Astrocyte (in vitro differentiated cells and primary cell): ENCODE results near the gene GNA15. TPM values are rescaled to one million over a fixed set of nuclear protein-coding genes. Genes with fewer than 3 reads are reported as not detected.
"Not testable (repeated sequence)": the region's sequence is repeated elsewhere in the genome, so short reads cannot be mapped to it uniquely, and the experiment has no call there.

ENCODE experiments used
- DNase-seq: peaks from one replicate; pipeline ENCODE4 v3.0.0-alpha.2; 2010; ENCODE audit warnings: low read depth
- FAIRE-seq: peaks from 2 replicates; lab custom pipeline; 2011; peaks lifted over from hg19 to GRCh38; lab: Jason Lieb, UNC
- H2AFZ ChIP-seq: 2 replicates; pipeline ENCODE4 v1.6.0; 2012; ENCODE audit warnings: low read depth, low read length, inconsistent platforms
- H3K27ac ChIP-seq: 2 replicates; pipeline ENCODE4 v1.5.1; 2011; ENCODE audit warnings: low read depth, low read length, inconsistent platforms
- H3K27me3 ChIP-seq: 2 replicates; pipeline ENCODE4 v1.6.0; 2011; ENCODE audit warnings: low read length, inconsistent platforms; ENCODE audit not compliant: insufficient read depth
- H3K36me3 ChIP-seq: 2 replicates; pipeline ENCODE4 v1.5.1; 2011; ENCODE audit warnings: low read length, inconsistent platforms; ENCODE audit not compliant: insufficient read depth
- H3K4me1 ChIP-seq: 2 replicates; pipeline ENCODE4 v1.5.1; 2011; ENCODE audit warnings: low read length, inconsistent platforms; ENCODE audit not compliant: insufficient read depth
- H3K4me2 ChIP-seq: 2 replicates; pipeline ENCODE4 v1.6.0; 2012; ENCODE audit warnings: low read length, inconsistent platforms
- H3K4me3 ChIP-seq: 2 replicates; pipeline ENCODE4 v1.5.1; 2011; ENCODE audit warnings: low read depth, mild to moderate bottlenecking, low read length, inconsistent platforms; ENCODE audit not compliant: insufficient read depth
- H3K79me2 ChIP-seq: 2 replicates; pipeline ENCODE4 v1.6.0; 2012; ENCODE audit warnings: mild to moderate bottlenecking, low read length, inconsistent platforms; ENCODE audit not compliant: insufficient read depth
- H3K9ac ChIP-seq: 2 replicates; pipeline ENCODE4 v1.6.0; 2012; ENCODE audit warnings: mild to moderate bottlenecking, low read length, inconsistent platforms
- H3K9me3 ChIP-seq: 2 replicates; pipeline ENCODE4 v1.5.1; 2012; ENCODE audit warnings: low read depth, mild to moderate bottlenecking, low read length, inconsistent platforms; ENCODE audit not compliant: insufficient read depth
- H4K20me1 ChIP-seq: 2 replicates; pipeline ENCODE4 v1.6.0; 2012; ENCODE audit warnings: low read length, inconsistent platforms; ENCODE audit not compliant: insufficient read depth
- H3K27ac Mint-ChIP-seq: one replicate; pipeline ENCODE4 v1.8.0; 2021; ENCODE audit warnings: mild to moderate bottlenecking, mixed read lengths; ENCODE audit not compliant: unreplicated experiment
- H3K27me3 Mint-ChIP-seq: one replicate; pipeline ENCODE4 v1.8.0; 2021; ENCODE audit warnings: low read depth, mixed read lengths; ENCODE audit not compliant: unreplicated experiment
- H3K36me3 Mint-ChIP-seq: one replicate; pipeline ENCODE4 v1.8.0; 2021; ENCODE audit warnings: low read depth, mixed read lengths; ENCODE audit not compliant: unreplicated experiment
- H3K4me1 Mint-ChIP-seq: one replicate; pipeline ENCODE4 v1.8.0; 2021; ENCODE audit warnings: low read depth, mixed read lengths; ENCODE audit not compliant: unreplicated experiment
- H3K4me3 Mint-ChIP-seq: one replicate; pipeline ENCODE4 v1.8.0; 2021; ENCODE audit warnings: mild to moderate bottlenecking, moderate library complexity, mixed read lengths; ENCODE audit not compliant: unreplicated experiment
- H3K9me3 Mint-ChIP-seq: one replicate; pipeline ENCODE4 v1.8.0; 2021; ENCODE audit warnings: mild to moderate bottlenecking, mixed read lengths; ENCODE audit not compliant: unreplicated experiment
- CTCF ChIP-seq: IDR thresholded peaks from 2 replicates; pipeline ENCODE4 v1.5.1; 2011; ENCODE audit warnings: low read depth, mild to moderate bottlenecking, inconsistent platforms, low read length, moderate library complexity; ENCODE audit not compliant: insufficient read depth
- EZH2 ChIP-seq: IDR thresholded peaks from 2 replicates; pipeline ENCODE4 v1.6.1; 2012; ENCODE audit warnings: mild to moderate bottlenecking, low read length, inconsistent platforms; ENCODE audit not compliant: insufficient read depth
- total RNA-seq: library from RNA; stranded (reverse); gene quantifications from 2 replicates; pipeline ENCODE4 v1.2.1, GENCODE V29; 2021

The GNA15 gene
- total RNA-seq, 1 donor from 2014 or later = not detected

DNA sequence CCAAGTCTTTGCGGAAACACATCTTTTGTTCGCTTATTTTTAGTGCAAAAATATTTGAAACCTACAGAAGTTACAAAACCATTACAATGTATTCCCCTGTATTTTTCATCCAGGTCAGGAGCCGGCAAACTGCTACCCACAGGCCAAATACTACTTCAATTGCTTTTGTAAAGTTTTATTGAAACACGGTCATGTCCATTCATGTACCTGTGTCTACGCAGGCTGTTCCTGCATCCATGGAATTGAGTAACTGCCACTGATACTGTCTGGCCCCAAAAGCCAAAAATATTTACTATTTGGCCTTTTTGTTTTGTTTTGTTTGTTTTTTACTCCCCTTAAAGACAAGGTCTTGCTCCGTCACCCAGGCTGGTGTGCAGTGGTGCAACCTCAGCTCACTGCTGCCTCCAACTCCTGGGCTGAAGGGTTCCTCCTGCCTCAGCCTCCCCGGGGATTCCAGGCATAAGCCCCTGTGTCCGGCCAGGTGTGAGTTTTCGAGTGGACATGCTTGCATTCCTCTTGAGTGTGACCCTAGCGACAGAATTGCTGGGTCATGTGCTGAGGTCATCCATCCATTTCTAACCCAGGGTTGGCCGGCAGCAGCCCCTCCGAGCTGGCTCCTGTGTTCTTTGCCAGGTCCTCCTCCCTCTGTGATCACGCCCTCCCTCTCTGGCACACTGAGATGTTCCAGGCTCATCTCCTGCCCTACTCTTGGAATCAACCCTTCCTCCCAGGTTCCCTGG is 31.9 kb downstream of the GNA15 start:
- H3K79me2 ChIP-seq = no peaks in the 10 kb centered on the region
- Mint-ChIP-seq H3K36me3 (no peaks in the 10 kb centered on the region), H3K27ac (no peak overlapping the region), H3K4me3 (no peak overlapping the region), H3K4me1 (no peaks in the 10 kb centered on the region), H3K27me3 (peaks cover 37% of the 10 kb centered on the region), H3K9me3 (no peaks in the 10 kb centered on the region)
- H3K4me2 ChIP-seq = no peak overlapping the region
- H3K36me3 ChIP-seq = no peaks in the 10 kb centered on the region
- TF ChIP-seq CTCF = no peak
- TF ChIP-seq EZH2 = no peak
- no peak overlapping the region for H3K27ac ChIP-seq
- no peak for FAIRE-seq
- no peaks in the 10 kb centered on the region for H4K20me1 ChIP-seq
- DNase-seq = no peak
- H3K9ac ChIP-seq = no peak overlapping the region
- H2AFZ ChIP-seq = no peak overlapping the region
- no peaks in the 10 kb centered on the region for H3K27me3 ChIP-seq
- no peak overlapping the region for H3K4me3 ChIP-seq
- no peaks in the 10 kb centered on the region for H3K9me3 ChIP-seq
- H3K4me1 ChIP-seq = no peaks in the 10 kb centered on the region

DNA sequence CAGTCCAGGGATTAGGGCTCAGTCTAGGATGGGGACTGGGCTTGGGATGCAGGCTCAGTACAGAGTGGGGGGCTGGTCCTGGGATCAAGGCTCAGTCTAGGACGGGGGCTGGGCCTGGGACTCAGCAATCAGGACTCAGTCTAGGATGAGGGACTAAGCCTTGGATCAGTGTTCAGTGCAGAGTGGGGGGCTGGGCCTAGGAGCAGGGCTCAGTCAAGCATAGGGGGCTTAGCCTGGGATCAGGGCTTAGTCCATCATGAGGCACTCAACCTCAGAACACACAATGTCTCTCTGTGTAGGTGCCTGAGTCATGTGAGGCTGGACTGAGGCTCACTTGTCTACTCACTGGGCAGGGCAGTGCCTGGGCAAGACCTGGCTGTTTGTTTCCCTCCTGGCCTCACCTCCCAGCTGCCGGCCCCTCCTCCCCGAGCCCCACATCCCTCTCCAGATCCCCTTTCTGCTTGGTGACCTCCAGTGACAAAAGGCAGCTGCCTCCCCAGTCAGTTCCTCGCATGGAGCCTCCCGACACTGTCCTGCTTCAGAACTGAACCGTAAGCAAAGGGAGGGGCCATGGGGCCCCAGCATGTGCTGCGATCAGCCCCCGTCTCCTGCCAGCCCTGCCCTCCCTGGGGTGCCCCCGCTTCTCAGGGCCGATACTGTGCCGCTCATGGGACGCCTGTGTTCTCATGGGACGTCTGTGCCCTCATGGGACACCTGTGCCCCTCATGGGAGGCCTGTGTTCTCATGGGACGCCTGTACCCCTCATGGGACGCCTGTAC is 36.2 kb downstream of the GNA15 start:
- Histone ChIP-seq H3K4me1 (peaks cover 4% of the 10 kb centered on the region), H3K27ac (no peak overlapping the region), H3K4me2 (no peak overlapping the region), H3K27me3 (no peaks in the 10 kb centered on the region), H3K4me3 (no peak overlapping the region), H3K36me3 (no peaks in the 10 kb centered on the region), H3K9me3 (no peaks in the 10 kb centered on the region), H3K79me2 (no peaks in the 10 kb centered on the region), H2AFZ (no peak overlapping the region), H4K20me1 (no peaks in the 10 kb centered on the region), H3K9ac (no peak overlapping the region)
- FAIRE-seq (no peak), DNase-seq (no peak)
- H3K27me3 Mint-ChIP-seq = peaks cover 21% of the 10 kb centered on the region
- no peak overlapping the region for H3K4me3 Mint-ChIP-seq
- no peaks in the 10 kb centered on the region for H3K4me1 Mint-ChIP-seq
- no peak overlapping the region for H3K27ac Mint-ChIP-seq
- no peaks in the 10 kb centered on the region for H3K9me3 Mint-ChIP-seq
- no peak for TF ChIP-seq EZH2
- TF ChIP-seq CTCF = no peak
- H3K36me3 Mint-ChIP-seq = no peaks in the 10 kb centered on the region

DNA sequence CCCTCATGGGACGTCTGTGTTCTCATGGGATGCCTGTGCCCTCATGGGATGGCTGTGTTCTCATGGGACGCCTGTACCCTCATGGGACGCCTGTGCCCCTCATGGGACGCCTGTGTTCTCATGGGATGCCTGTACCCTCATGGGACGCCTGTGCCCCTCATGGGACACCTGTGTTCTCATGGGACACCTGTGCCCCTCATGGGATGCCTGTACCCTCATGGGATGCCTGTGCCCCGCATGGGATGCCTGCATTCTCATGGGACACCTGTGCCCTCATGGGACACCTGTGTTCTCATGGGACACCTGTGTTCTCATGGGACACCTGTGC is 36.8 kb downstream of the GNA15 start:
- not testable (repeated sequence) for FAIRE-seq

More for the DNA sequence above, 36.8 kb downstream of the GNA15 start:
- DNase-seq, H3K9ac ChIP-seq, H3K79me2 ChIP-seq, H3K9me3 ChIP-seq, H3K4me2 ChIP-seq, H3K9me3 Mint-ChIP-seq, H3K4me3 ChIP-seq, H3K27ac Mint-ChIP-seq, H4K20me1 ChIP-seq, H3K4me1 Mint-ChIP-seq, H2AFZ ChIP-seq, H3K27ac ChIP-seq, H3K36me3 ChIP-seq, H3K27me3 ChIP-seq, H3K4me1 ChIP-seq, H3K4me3 Mint-ChIP-seq, H3K36me3 Mint-ChIP-seq: not testable (repeated sequence)
- H3K27me3 Mint-ChIP-seq = peaks cover 18% of the 10 kb centered on the region
